Measurements from ENCODE around the gene RIPPLY1. TPM values are rescaled to one million over a fixed set of nuclear protein-coding genes. Genes with fewer than 3 reads are reported as not detected.

Gene RIPPLY1
- total and polyA plus RNA-seq, 4 donors = not detected

GRCh38 chrX:106901781-106902219, 1.3 kb downstream of the RIPPLY1 start:
- Histone ChIP-seq H3K27ac (ENCODE audit: low read depth in 1 of 2, low read length in 1 of 2) (no peak overlapping the region), H3K27me3 (ENCODE audit: control insufficient read depth in 3 of 3, insufficient read depth in 3 of 3, low read length in 2 of 3) (peaks cover 0 to 13% (median 12%) of the 10 kb centered on the region in 3 donors), H3K4me1 (ENCODE audit: control insufficient read depth in 5 of 5, insufficient read depth in 5 of 5, low read length in 5 of 5) (peaks cover 0 to 4% (median 0%) of the 10 kb centered on the region in 5 donors), H3K9ac (ENCODE audit: insufficient read depth in 1 of 2, low read length in 2 of 2) (no peak overlapping the region), H3K4me3 (no peak overlapping the region), H3K36me3 (ENCODE audit: control insufficient read depth in 4 of 4, insufficient read depth in 4 of 4, low read length in 4 of 4) (no peaks in the 10 kb centered on the region), H3K9me3 (ENCODE audit: control insufficient read depth in 4 of 4, insufficient read depth in 3 of 4, low read length in 3 of 4) (peaks cover 0 to 3% (median 0%) of the 10 kb centered on the region in 4 donors)
- DNase-seq (no peak), ATAC-seq (ENCODE audit: insufficient read depth, low FRiP score) (no peak)
- TF ChIP-seq CTCF (IDR thresholded peaks at IDR 0.05; ENCODE audit: control extremely low read depth, extremely low read depth) = no peak
- 66 to 80% methylated on average over 4 of the region's 4 CpGs for WGBS, 2 donors

- no peak overlapping the region for H3K4me3 ChIP-seq
- DNase-seq (no peak), ATAC-seq (ENCODE audit: insufficient read depth, low FRiP score) (no peak)
- no peak overlapping the region for H3K27ac ChIP-seq (ENCODE audit: low read depth in 1 of 2, low read length in 1 of 2)
- WGBS, 2 donors = 74 to 82% methylated on average over 3 of the region's 3 CpGs
- no peak overlapping the region for H3K9ac ChIP-seq (ENCODE audit: insufficient read depth in 1 of 2, low read length in 2 of 2)
- H3K9me3 ChIP-seq (ENCODE audit: control insufficient read depth in 4 of 4, insufficient read depth in 3 of 4, low read length in 3 of 4) = peaks cover 0 to 3% (median 0%) of the 10 kb centered on the region in 4 donors
- peaks cover 0 to 13% (median 10%) of the 10 kb centered on the region in 3 donors for H3K27me3 ChIP-seq (ENCODE audit: control insufficient read depth in 3 of 3, insufficient read depth in 3 of 3, low read length in 2 of 3)
- no peak for TF ChIP-seq CTCF (IDR thresholded peaks at IDR 0.05; ENCODE audit: control extremely low read depth, extremely low read depth)
- H3K4me1 ChIP-seq (ENCODE audit: control insufficient read depth in 5 of 5, insufficient read depth in 5 of 5, low read length in 5 of 5) = peaks cover 0 to 4% (median 0%) of the 10 kb centered on the region in 5 donors
- no peaks in the 10 kb centered on the region for H3K36me3 ChIP-seq (ENCODE audit: control insufficient read depth in 4 of 4, insufficient read depth in 4 of 4, low read length in 4 of 4)
Measured at GRCh38 chrX:106901341-106901740, 1.8 kb downstream of the RIPPLY1 start.

DNA sequence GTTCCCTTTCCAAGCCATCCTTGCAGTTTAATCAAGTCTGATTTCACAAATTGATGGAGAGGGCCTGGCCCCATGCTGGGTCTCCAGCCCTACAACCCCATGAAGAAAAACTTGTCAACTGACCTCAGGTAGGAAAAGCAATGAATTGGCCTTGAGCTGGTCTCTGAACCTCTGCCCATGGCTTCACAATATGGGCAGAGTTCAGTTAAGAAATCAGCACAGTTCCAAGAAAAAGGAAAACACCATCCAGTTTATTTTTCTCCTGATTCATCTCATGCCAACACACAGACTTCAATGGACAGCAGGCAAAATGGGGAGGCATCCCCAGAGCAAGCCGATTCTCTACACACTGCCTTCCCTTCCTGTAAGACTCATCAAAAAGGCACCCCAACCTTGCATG, 3.3 kb downstream of the RIPPLY1 start:
- no peak overlapping the region for H3K9ac ChIP-seq (ENCODE audit: insufficient read depth in 1 of 2, low read length in 2 of 2)
- no peak for ATAC-seq (ENCODE audit: insufficient read depth, low FRiP score)
- 89 to 92% methylated on average over 1 of the region's 1 CpG for WGBS, 2 donors

More for the DNA sequence above, 3.3 kb downstream of the RIPPLY1 start:
- DNase-seq = no peak
- Histone ChIP-seq H3K36me3 (ENCODE audit: control insufficient read depth in 4 of 4, insufficient read depth in 4 of 4, low read length in 4 of 4) (no peaks in the 10 kb centered on the region), H3K9me3 (ENCODE audit: control insufficient read depth in 4 of 4, insufficient read depth in 3 of 4, low read length in 3 of 4) (peaks cover 0 to 2% (median 0%) of the 10 kb centered on the region in 4 donors), H3K4me1 (ENCODE audit: control insufficient read depth in 5 of 5, insufficient read depth in 5 of 5, low read length in 5 of 5) (no peaks in the 10 kb centered on the region), H3K4me3 (no peak overlapping the region), H3K27me3 (ENCODE audit: control insufficient read depth in 3 of 3, insufficient read depth in 3 of 3, low read length in 2 of 3) (peaks cover 0 to 16% (median 2%) of the 10 kb centered on the region in 3 donors), H3K27ac (ENCODE audit: low read depth in 1 of 2, low read length in 1 of 2) (no peak overlapping the region)
- TF ChIP-seq CTCF (IDR thresholded peaks at IDR 0.05; ENCODE audit: control extremely low read depth, extremely low read depth) = no peak

Data from lung (tissue), 12 donors.